ENCODE data around the gene MS4A4E. TPM values are rescaled to one million over a fixed set of nuclear protein-coding genes. Genes with fewer than 3 reads are reported as not detected.
"Not testable (repeated sequence)": the region's sequence is repeated elsewhere in the genome, so short reads cannot be mapped to it uniquely, and the experiment has no call there.

Gene MS4A4E
- polyA plus RNA-seq, 3 donors = 0.08 to 0.56 (median 0.22) TPM

DNA sequence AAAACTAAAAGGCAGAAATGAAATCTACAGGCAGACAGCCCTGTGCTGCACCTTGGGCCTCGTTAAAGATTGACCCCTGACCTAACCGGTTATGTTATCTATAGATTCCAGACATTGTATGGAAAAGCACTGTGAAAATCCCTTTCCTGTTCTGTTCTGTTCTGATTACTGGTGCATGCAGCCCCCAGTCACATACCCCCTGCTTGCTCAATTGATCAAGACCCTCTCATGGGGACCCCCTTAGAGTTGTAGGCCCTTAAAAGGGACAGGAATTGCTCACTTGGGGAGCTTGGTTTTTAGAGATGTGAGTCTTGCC, 57.5 kb downstream of the MS4A4E start:
- not testable (repeated sequence) for H3K27ac ChIP-seq (ENCODE audit: low read depth, low read length)
- 41 to 46% (median 45%) methylated on average over 2 of the region's 2 CpGs for WGBS, 3 donors

DNA sequence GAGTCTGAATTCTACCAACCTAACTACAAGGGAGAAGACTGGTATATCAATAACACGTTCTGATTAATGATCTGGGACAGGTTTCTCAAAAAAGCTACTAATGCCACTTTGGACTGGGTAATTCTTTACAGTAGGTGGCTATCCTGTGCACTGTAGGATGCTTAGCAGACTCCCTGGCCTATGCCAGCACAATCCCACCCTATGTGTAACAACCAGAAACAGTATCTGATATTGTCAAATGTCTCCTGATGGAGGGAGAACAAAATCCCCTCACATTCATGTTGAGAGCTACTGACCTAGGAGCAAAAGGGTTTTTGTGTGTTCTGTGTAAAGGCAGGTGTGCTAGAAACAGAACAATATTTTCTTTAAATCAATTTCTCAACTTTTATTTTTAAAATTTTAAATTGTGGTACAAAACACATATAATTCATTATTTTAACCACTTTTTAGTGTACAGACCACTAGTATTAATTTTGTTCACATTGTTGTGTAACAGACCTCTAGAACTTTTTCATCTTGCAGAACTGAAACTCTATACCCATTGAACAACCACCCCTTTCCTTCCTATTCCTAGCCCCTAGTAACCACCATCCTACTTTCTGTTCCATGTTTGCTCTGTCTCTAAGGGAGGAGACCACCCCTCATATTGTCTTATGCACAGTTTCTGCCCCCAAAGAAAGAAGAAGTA, 58.0 kb downstream of the MS4A4E start:
- 60 to 76% (median 66%) methylated on average over 1 of the region's 1 CpG for WGBS, 3 donors
- no peak overlapping the region for H3K27ac ChIP-seq (ENCODE audit: low read depth, low read length)

DNA sequence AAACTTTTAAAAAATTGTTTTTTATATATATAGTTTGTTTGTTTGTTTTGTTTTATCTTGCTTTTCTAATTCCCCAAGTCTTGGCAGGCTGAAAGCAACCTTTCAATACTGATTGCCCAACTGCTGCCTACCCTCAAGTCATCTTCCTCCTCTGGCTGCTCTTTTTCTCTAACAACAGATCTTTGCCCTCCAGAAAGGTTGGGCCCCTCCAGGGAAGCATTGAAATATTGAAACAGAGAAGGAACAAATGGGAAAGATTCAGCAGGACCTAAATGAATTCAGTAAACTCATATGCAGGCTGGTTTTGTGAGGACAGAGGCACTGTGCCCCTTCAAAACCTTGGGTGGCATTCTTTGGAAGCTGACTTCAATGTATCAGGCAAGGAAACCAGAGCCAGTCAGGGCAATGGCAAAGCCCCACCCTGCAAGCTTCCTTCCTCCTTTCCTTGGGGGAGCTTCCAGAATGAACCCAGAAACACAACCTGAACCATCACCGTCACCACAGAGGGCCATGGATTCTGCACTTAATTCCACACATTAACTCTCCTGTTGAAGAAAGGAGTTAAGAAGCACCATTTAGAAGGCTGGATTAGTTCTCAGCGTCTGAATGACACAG, 59.2 kb downstream of the MS4A4E start:
- WGBS, 3 donors = 40 to 83% (median 47%) methylated on average over 2 of the region's 2 CpGs
- H3K27ac ChIP-seq (ENCODE audit: low read depth, low read length) = no peak overlapping the region

- WGBS, 3 donors = 35 to 76% (median 51%) methylated on average over 10 of the region's 10 CpGs
- H3K27ac ChIP-seq (ENCODE audit: low read depth, low read length) = no peak within 1 kb of the TSS
These were observed 60.2 kb downstream of the MS4A4E start, which contains the start of gene MS4A6A for GRCh38 chr11:60182541-60183330. Gene MS4A6A, minus strand, starts transcription at chr11:60183083. Its CDS starts 1,356 bp downstream, at chr11:60181727.

DNA sequence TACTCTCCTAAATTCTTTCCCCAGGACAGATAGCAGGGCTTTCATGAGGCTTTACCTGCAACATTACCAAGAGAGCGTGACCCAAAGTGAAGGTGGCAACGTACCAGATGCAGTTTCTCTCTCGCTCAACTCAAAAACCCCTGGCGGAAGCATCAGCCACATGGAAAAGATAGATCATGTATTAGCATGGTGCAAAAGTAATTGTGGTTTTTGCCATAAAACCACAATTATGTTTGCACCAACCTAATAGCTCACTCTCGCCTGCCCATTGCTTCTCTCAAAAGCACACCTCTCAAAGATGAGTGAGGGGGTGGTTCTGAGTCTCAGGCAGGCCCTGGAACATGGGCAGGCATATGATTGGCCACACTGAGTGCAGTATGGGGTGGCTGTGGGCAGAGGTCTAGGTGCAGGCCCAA, 67.1 kb downstream of the MS4A4E start:
- WGBS, 3 donors = 61 to 91% (median 78%) methylated on average over 5 of the region's 5 CpGs
- H3K27ac ChIP-seq (ENCODE audit: low read depth, low read length) = no peak overlapping the region

DNA sequence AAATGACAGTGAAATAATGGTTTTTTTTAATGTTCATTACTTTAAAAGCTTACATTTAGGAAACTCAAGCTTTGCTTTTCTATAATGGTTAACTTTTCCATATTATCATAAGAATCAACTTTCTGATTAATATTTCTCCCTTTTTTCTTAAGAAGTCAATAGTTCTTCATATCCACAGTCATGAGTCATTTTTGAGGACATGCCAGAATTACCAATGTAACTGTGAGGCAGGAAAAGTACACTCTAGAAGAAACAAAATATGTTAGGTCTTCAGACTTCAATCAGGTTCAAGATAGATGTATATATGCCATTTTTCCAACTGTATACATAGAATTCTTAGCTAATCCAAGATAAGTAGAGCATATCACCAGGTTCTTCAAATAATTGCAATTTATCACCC, 70.9 kb downstream of the MS4A4E start:
- no peak overlapping the region for H3K27ac ChIP-seq (ENCODE audit: low read depth, low read length)

DNA sequence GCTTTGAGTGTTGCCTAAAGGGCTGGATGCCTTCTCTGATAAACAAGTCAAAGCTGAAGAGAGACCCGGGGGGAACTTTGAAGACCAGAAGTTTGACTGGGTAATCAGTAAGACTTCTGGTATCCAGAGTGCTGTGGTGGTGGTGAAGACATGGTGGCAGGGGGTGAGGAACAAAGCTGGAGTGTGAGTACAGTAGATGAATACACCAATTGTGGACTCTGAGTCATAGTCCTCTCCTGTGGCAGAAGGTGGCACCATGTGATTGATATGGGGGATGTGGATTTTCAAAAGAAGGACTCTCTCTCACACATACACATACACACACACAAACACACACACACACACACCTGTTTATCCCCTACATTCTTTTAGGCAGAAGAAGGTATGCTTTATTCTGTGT, 72.4 kb downstream of the MS4A4E start:
- 84 to 96% (median 96%) methylated on average over 1 of the region's 1 CpG for WGBS, 3 donors
- H3K27ac ChIP-seq (ENCODE audit: low read depth, low read length) = no peak overlapping the region

DNA sequence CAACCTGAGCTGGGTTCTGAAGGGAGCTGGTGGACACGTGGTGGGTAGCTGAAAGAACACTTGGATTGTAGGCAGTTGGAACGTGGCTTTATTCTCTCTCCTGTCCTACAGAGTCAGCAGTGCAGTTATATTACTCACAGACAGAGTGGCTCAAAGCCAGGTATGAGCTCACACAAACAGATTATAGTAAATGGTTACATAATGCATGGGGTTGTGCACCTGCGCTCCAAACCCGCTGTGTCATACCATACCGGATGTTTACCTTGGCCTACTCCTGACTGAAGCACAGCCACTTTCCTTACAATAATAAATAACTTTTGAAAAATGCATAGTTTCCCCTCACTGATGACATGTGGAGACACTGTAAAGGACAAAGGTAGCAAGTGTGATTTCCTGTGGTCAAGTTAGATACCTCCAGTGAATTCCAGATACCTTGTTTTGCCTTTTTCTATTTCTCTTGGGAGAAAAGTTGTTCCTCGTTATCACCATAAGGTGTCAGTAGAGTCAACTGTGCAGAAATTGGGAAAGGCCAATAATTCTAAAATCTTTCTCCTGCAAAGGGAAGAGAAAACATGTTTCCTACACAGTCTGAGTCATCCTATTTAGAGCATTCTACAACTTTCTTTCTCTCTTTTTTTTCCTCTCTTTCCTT, 73.5 kb downstream of the MS4A4E start:
- WGBS, 3 donors = 70 to 82% (median 75%) methylated on average over 6 of the region's 6 CpGs

GRCh38 chr11:60168306-60168705, 74.6 kb downstream of the MS4A4E start:
- WGBS, 3 donors = 81 to 93% (median 86%) methylated on average over 6 of the region's 6 CpGs
- no peak overlapping the region for H3K27ac ChIP-seq (ENCODE audit: low read depth, low read length)

More for the DNA sequence above, 73.5 kb downstream of the MS4A4E start:
- H3K27ac ChIP-seq (ENCODE audit: low read depth, low read length) = no peak overlapping the region

- H3K27ac ChIP-seq (ENCODE audit: low read depth, low read length) = no peak overlapping the region
These were observed 77.0 kb downstream of the MS4A4E start for GRCh38 chr11:60165951-60166350.

GRCh38 chr11:60165538-60165937, 77.4 kb downstream of the MS4A4E start:
- no peak overlapping the region for H3K27ac ChIP-seq (ENCODE audit: low read depth, low read length)
- 59 to 72% (median 64%) methylated on average over 2 of the region's 2 CpGs for WGBS, 3 donors

DNA sequence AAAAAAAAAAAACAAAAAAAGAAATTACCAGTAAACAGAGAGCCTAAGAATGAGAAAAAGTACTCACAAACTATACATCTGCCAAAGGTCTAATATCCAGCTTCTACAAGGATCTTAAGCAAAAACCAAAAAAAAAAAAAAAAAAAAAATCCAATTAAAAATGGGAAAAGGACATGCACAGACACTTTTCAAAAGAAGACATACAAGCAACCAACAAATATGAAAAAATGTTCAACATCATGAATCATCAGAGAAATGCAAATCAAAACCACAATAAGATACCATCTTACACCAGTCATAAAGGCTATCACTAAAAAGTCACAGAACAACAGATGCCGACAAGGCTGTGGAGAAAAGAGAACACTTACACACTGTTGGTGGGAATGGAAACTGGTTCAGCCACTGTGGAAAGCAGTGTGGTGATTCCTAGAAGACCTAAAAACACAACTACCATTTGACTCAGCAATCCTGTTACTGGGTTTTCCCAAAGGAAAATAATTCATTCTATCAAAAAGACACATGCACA, 78.3 kb downstream of the MS4A4E start:
- no peak overlapping the region for H3K27ac ChIP-seq (ENCODE audit: low read depth, low read length)
- WGBS, 3 donors = 77 to 93% (median 88%) methylated on average over 1 of the region's 1 CpG

DNA sequence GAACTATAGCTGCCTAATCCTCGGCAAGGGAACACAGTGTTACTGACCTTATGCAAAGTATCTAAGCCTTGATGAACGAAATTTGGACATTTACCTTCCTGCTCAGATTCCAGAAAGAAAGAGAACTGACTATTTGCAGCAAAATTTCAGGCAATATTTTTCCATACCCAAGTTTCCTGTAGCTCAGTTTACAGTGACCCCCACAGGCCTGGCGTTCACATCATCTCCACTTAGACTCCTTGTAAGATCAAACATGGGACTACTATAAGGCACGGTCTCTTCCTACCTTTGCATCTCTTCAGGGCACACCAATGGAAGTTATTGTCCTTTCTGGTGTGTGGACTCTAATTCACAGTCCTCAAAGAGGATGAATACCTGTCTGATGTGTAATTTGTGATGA, 81.2 kb downstream of the MS4A4E start:
- WGBS, 3 donors = 71 to 79% (median 77%) methylated on average over 4 of the region's 4 CpGs
- no peak overlapping the region for H3K27ac ChIP-seq (ENCODE audit: low read depth, low read length)

GRCh38 chr11:60161107-60161506, 81.8 kb downstream of the MS4A4E start:
- H3K27ac ChIP-seq (ENCODE audit: low read depth, low read length) = no peak overlapping the region
- WGBS, 3 donors = 51 to 77% (median 58%) methylated on average over 2 of the region's 2 CpGs

- 50 to 61% (median 56%) methylated on average over 1 of the region's 1 CpG for WGBS, 3 donors
- no peak overlapping the region for H3K27ac ChIP-seq (ENCODE audit: low read depth, low read length)
These were observed 83.1 kb downstream of the MS4A4E start for GRCh38 chr11:60159868-60160267.

GRCh38 chr11:60159284-60159683, 83.7 kb downstream of the MS4A4E start:
- no peak overlapping the region for H3K27ac ChIP-seq (ENCODE audit: low read depth, low read length)
- WGBS, 3 donors = 31 to 58% (median 49%) methylated on average over 2 of the region's 2 CpGs

GRCh38 chr11:60158636-60159035, 84.3 kb downstream of the MS4A4E start:
- WGBS, 3 donors = 55 to 70% (median 59%) methylated on average over 3 of the region's 3 CpGs

GRCh38 chr11:60155931-60156330, 87.0 kb downstream of the MS4A4E start:
- no peak overlapping the region for H3K27ac ChIP-seq (ENCODE audit: low read depth, low read length)
- WGBS, 3 donors = 53 to 84% (median 55%) methylated on average over 3 of the region's 3 CpGs

More at GRCh38 chr11:60158636-60159035, 84.3 kb downstream of the MS4A4E start:
- H3K27ac ChIP-seq (ENCODE audit: low read depth, low read length) = no peak overlapping the region

DNA sequence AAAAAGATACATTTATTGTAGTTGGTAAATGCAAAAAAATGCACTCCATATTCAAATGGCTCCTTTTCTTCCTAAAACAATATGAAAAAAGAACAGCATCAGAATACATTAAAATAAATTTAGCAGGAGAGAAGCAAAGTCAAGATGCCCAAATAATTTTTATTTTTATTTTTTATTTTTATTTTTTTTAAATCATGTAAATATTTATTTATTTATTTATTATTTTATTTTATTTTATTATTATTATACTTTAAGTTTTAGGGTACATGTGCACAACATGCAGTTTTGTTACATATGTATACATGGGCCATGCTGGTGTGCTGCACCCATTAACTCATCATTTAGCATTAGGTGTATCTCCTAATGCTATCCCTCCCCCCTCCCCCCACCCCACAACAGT, 90.2 kb downstream of the MS4A4E start:
- H3K27ac ChIP-seq (ENCODE audit: low read depth, low read length) = not testable (repeated sequence)

All from adipose tissue (tissue), 3 donors.